Measurements from ENCODE around the gene TYK2.

GRCh38 chr19:10372690-10373089 lies 7.7 kb downstream of the TYK2 start:
- TF ChIP-seq, protein P1, sequence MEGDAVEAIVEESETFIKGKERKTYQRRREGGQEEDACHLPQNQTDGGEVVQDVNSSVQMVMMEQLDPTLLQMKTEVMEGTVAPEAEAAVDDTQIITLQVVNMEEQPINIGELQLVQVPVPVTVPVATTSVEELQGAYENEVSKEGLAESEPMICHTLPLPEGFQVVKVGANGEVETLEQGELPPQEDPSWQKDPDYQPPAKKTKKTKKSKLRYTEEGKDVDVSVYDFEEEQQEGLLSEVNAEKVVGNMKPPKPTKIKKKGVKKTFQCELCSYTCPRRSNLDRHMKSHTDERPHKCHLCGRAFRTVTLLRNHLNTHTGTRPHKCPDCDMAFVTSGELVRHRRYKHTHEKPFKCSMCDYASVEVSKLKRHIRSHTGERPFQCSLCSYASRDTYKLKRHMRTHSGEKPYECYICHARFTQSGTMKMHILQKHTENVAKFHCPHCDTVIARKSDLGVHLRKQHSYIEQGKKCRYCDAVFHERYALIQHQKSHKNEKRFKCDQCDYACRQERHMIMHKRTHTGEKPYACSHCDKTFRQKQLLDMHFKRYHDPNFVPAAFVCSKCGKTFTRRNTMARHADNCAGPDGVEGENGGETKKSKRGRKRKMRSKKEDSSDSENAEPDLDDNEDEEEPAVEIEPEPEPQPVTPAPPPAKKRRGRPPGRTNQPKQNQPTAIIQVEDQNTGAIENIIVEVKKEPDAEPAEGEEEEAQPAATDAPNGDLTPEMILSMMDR (IDR thresholded peaks at IDR 0.05; ENCODE audit: low read depth, low read length, missing input control): no peak
- TF ChIP-seq, protein P2, sequence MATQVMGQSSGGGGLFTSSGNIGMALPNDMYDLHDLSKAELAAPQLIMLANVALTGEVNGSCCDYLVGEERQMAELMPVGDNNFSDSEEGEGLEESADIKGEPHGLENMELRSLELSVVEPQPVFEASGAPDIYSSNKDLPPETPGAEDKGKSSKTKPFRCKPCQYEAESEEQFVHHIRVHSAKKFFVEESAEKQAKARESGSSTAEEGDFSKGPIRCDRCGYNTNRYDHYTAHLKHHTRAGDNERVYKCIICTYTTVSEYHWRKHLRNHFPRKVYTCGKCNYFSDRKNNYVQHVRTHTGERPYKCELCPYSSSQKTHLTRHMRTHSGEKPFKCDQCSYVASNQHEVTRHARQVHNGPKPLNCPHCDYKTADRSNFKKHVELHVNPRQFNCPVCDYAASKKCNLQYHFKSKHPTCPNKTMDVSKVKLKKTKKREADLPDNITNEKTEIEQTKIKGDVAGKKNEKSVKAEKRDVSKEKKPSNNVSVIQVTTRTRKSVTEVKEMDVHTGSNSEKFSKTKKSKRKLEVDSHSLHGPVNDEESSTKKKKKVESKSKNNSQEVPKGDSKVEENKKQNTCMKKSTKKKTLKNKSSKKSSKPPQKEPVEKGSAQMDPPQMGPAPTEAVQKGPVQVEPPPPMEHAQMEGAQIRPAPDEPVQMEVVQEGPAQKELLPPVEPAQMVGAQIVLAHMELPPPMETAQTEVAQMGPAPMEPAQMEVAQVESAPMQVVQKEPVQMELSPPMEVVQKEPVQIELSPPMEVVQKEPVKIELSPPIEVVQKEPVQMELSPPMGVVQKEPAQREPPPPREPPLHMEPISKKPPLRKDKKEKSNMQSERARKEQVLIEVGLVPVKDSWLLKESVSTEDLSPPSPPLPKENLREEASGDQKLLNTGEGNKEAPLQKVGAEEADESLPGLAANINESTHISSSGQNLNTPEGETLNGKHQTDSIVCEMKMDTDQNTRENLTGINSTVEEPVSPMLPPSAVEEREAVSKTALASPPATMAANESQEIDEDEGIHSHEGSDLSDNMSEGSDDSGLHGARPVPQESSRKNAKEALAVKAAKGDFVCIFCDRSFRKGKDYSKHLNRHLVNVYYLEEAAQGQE (IDR thresholded peaks at IDR 0.05): no peak
- no peak for TF ChIP-seq EGR1 (IDR thresholded peaks at IDR 0.05; ENCODE audit: low read depth in 2 of 2)
- no peak for TF ChIP-seq GABPA (IDR thresholded peaks at IDR 0.05 in 1 of 2, conservative IDR thresholded peaks at IDR 0.05 in 1 of 2)

Measured in liver (tissue), 3 donors.